K562 (cell line): ENCODE results near the gene LDLRAD3. TPM values are rescaled to one million over a fixed set of nuclear protein-coding genes. Genes with fewer than 3 reads are reported as not detected.

Experiments used
- ATAC-seq: fragments of 200-7000 bp; cut with Tn5 transposase; 3 replicates; pipeline ENCODE4 v1.9.1; 2020; ENCODE audit warnings: moderate library complexity
- BruUV-seq: library from RNA; stranded (reverse); fragments of 400-500 nt; replicated peaks from 2 replicates; lab custom pipeline; 2021; lab: Mats Ljungman, UMichigan
- CTCF ChIA-PET: fragments of 300-600 bp; formaldehyde crosslinking; extraction: SDS; loops from one replicate; lab custom pipeline; 2021; ENCODE audit warnings: low intra/inter-chr PET ratio; lab: Yijun Ruan, JAX
- POLR2A ChIA-PET: fragments of 300-600, 350-650 bp; sonication (Branson Sonifier 250); formaldehyde crosslinking; extraction: SDS; loops from one replicate; lab custom pipeline; 2021; ENCODE audit warnings: antibody characterized with exemption, inconsistent platforms; lab: Yijun Ruan, JAX
- DNase-seq, 4 experiments: peaks; one replicate each; pipeline versions ENCODE4 v3.0.0 to v3.0.0-alpha.2; 2011 to 2018; ENCODE audit warnings: low spot score in 3 of 4, mixed read lengths in 3 of 4; ENCODE audit errors: extremely low read depth in 1 of 4
- FAIRE-seq: peaks from 2 replicates; lab custom pipeline; 2011; peaks lifted over from hg19 to GRCh38; lab: Jason Lieb, UNC
- H2AFZ ChIP-seq: 2 replicates; pipeline ENCODE4 v1.6.0; 2011; ENCODE audit warnings: low read depth, low read length, control low read depth, inconsistent platforms
- H3K27ac ChIP-seq: fragments of 200-600 bp; 3 replicates; pipeline ENCODE4 v1.8.0; 2011; ENCODE audit warnings: low read depth, mild to moderate bottlenecking, control low read depth, inconsistent platforms, low read length, moderate library complexity, mixed read lengths; ENCODE audit errors: extremely low read depth
- H3K27me3 ChIP-seq, 2 experiments: fragments of 300-600 bp in 1 of 2; 2 replicates in 1 of 2; 3 replicates in 1 of 2; pipeline versions ENCODE4 v1.6.0 to v1.8.0; 2011; ENCODE audit warnings: inconsistent platforms in 2 of 2, low read length in 2 of 2, mild to moderate bottlenecking in 1 of 2, mixed read lengths in 1 of 2, moderate library complexity in 1 of 2; ENCODE audit not compliant: control insufficient read depth in 2 of 2, insufficient read depth in 2 of 2
- H3K36me3 ChIP-seq: fragments of 300-600 bp; 3 replicates; pipeline ENCODE4 v1.8.0; 2011; ENCODE audit warnings: mild to moderate bottlenecking, low read length, inconsistent platforms; ENCODE audit not compliant: control insufficient read depth, insufficient read depth
- H3K4me1 ChIP-seq, 2 experiments: fragments of 200-600 bp in 1 of 2; replicated peaks in 1 of 2; 2 replicates in 1 of 2; 3 replicates in 1 of 2; pipeline versions ENCODE4 v1.5.1 to v1.8.0; 2011; ENCODE audit warnings: inconsistent platforms in 2 of 2, low read length in 2 of 2, mild to moderate bottlenecking in 1 of 2, mixed read lengths in 1 of 2, moderate library complexity in 1 of 2; ENCODE audit not compliant: control insufficient read depth in 2 of 2, insufficient read depth in 2 of 2
- H3K4me2 ChIP-seq: 2 replicates; pipeline ENCODE4 v1.6.1; 2011; ENCODE audit warnings: low read length, control low read depth, inconsistent platforms, mixed read lengths; ENCODE audit not compliant: insufficient read depth
- H3K4me3 ChIP-seq: fragments of 200-600 bp; sonication (generic), shearing (Covaris generic); 2 replicates; pipeline ENCODE4 v1.5.1; 2016; ENCODE audit warnings: control low read depth, inconsistent platforms
- H3K79me2 ChIP-seq: fragments of 200-600 bp; 3 replicates; pipeline ENCODE4 v1.8.0; 2011; ENCODE audit warnings: low read length, inconsistent platforms; ENCODE audit not compliant: control insufficient read depth, insufficient read depth
- H3K9ac ChIP-seq, 2 experiments: 2 replicates each; pipeline versions ENCODE4 v1.6.0 to v1.6.1; 2011; ENCODE audit warnings: low read depth in 2 of 2, low read length in 2 of 2, control low read depth in 1 of 2, inconsistent platforms in 1 of 2, mild to moderate bottlenecking in 1 of 2, mixed read lengths in 1 of 2; ENCODE audit not compliant: insufficient read depth in 1 of 2
- H3K9me1 ChIP-seq: one replicate; pipeline ENCODE4 v1.6.0; 2011; ENCODE audit warnings: inconsistent platforms, mild to moderate bottlenecking, low read length, moderate library complexity; ENCODE audit not compliant: control insufficient read depth, insufficient read depth
- H3K9me3 ChIP-seq: replicated peaks from 2 replicates; pipeline ENCODE4 v1.5.1; 2011; ENCODE audit warnings: low read depth, low read length, inconsistent platforms; ENCODE audit not compliant: control insufficient read depth, insufficient read depth
- H4K20me1 ChIP-seq: replicated peaks from 2 replicates; pipeline ENCODE4 v1.6.1; 2011; ENCODE audit warnings: low read length, inconsistent platforms, mixed read lengths; ENCODE audit not compliant: control insufficient read depth, insufficient read depth
- CCAR2 ChIP-seq: fragments of 200-400 bp; formaldehyde crosslinking; IDR thresholded peaks from 2 replicates; pipeline ENCODE4 v1.6.1; 2017; ENCODE audit warnings: mild to moderate bottlenecking, low read depth, low read length
- ETS1 ChIP-seq: conservative IDR thresholded peaks from 2 replicates; pipeline ENCODE4 v1.6.1; 2011; ENCODE audit warnings: low read depth, mild to moderate bottlenecking, low read length; ENCODE audit not compliant: control insufficient read depth
- RFX1 ChIP-seq: fragments of 450-650 bp; IDR thresholded peaks from 2 replicates; pipeline ENCODE4 v1.6.1; 2016; ENCODE audit warnings: mild to moderate bottlenecking, moderate library complexity
- SPI1 ChIP-seq: IDR thresholded peaks from 2 replicates; pipeline ENCODE4 v1.6.1; 2011; ENCODE audit warnings: low read depth, low read length, control low read depth, borderline replicate concordance
- TEAD2 ChIP-seq: fragments of 450-650 bp; IDR thresholded peaks from 2 replicates; pipeline ENCODE4 v1.6.1; 2016; ENCODE audit warnings: missing genetic modification characterization, control low read depth, missing compliant biosample characterization
- WGBS: fragments of 100-300 bp; shearing (Covaris generic); methylation state at CpG from one replicate; pipeline ENCODE4 v1.1.6; 2016; ENCODE audit warnings: low coverage, mixed read lengths; ENCODE audit not compliant: insufficient coverage; ENCODE audit errors: missing lambda C conversion rate; 5-methylcytosine and 5-hydroxymethylcytosine counted together
- in situ Hi-C: fragments of 300-500 bp; cut with MboI; formaldehyde crosslinking; loops from 4 replicates; pipeline ENCODE4 v1.15.0; 2018; ENCODE audit warnings: inconsistent platforms, mixed read lengths
- intact Hi-C: fragments of 100-400 bp; cut with micrococcal nuclease; formaldehyde crosslinking; loops from 2 replicates; pipeline ENCODE4 v1.14.2; 2022
- polyA plus RNA-seq, 8 experiments: library from polyadenylated mRNA; depleted of rRNA in 4 of 8; stranded (reverse) in 5 of 8; unstranded in 3 of 8; fragments of >200 nt; fragmentation: Nextera tagmentation in 2 of 8; fragmentation: Illumina TruSeq in 1 of 8; extraction: Ambion mirVana in 2 of 8; extraction: Trizol in 1 of 8; gene quantifications; 2 replicates each; pipeline versions ENCODE4 v1.2.1 to v1.2.3, GENCODE V29; 2011 to 2014; ENCODE audit warnings: inconsistent platforms in 1 of 8, missing spikeins in 1 of 8
- total RNA-seq, 7 experiments: library from RNA; depleted of rRNA in 6 of 7; stranded (reverse); fragments of >200 nt in 6 of 7; fragmentation: Illumina TruSeq in 2 of 7; extraction: Trizol in 2 of 7; gene quantifications; 2 replicates each; pipeline versions ENCODE4 v1.2.1 to v1.2.3, GENCODE V29; 2011 to 2021; ENCODE audit warnings: low replicate concordance in 1 of 7

Gene LDLRAD3
- total and polyA plus RNA-seq, 9 of the 15 experiments (the other 6 are each of a cell fraction or from before 2014, with no cell fraction given), result 0.73 to 7.2 (median 3.5) TPM

GRCh38 chr11:36278531-36279282, 334.8 kb downstream of the LDLRAD3 start:
- H3K9me1 ChIP-seq, result no peaks in the 10 kb centered on the region
- H3K4me3 ChIP-seq, result no peak overlapping the region
- H3K4me2 ChIP-seq, result no peak overlapping the region
- no peak overlapping the region; a peak in 1 of 4 replicates for H3K9ac ChIP-seq
- no peak; the same call in 2 of the 3 replicates for ATAC-seq
- no peak overlapping the region for H2AFZ ChIP-seq
- WGBS, result 59% methylated on average over 13 of the region's 13 CpGs
- H3K79me2 ChIP-seq, result no peaks in the 10 kb centered on the region
- H3K9me3 ChIP-seq, result no peaks in the 10 kb centered on the region
- no peak overlapping the region for H3K27ac ChIP-seq
- no peaks in the 10 kb centered on the region for H3K4me1 ChIP-seq
- intact Hi-C loops, result no loop called here
- H3K36me3 ChIP-seq, result no peaks in the 10 kb centered on the region
- no peak for TF ChIP-seq ETS1
- peak; percentile 44; the same call in 1 of the 2 replicates for TF ChIP-seq RFX1
- TF ChIP-seq CCAR2, result no peak
- TF ChIP-seq TEAD2 (tag), result no peak
- TF ChIP-seq SPI1, result no peak
- TF ChIP-seq, all 486 proteins: peak for 1
- ChIA-PET POLR2A (interaction anchor here (1.0 kb wide), 1 partner anchor 13 kb away, joined by 4 read pairs; no protein-coding TSS in a partner anchor), CTCF (no interaction called here)
- BruUV-seq, result no TSS peak
- Histone ChIP-seq H3K27me3 (no peaks in the 10 kb centered on the region), H4K20me1 (no peaks in the 10 kb centered on the region)
- in situ Hi-C loops, result no loop called here
- no peak for FAIRE-seq
- DNase-seq, result no peak
